ENCODE measurements around the gene PSENEN. TPM values are rescaled to one million over a fixed set of nuclear protein-coding genes. Genes with fewer than 3 reads are reported as not detected.
A peak's percentile ranks its signal among the peaks of the same experiment; 100 is the strongest.
"Not testable (repeated sequence)": the region's sequence is repeated elsewhere in the genome, so short reads cannot be mapped to it uniquely, and the experiment has no call there.

The PSENEN gene
- polyA plus RNA-seq, 3 donors = 37.2 to 57.2 (median 49.9) TPM

DNA sequence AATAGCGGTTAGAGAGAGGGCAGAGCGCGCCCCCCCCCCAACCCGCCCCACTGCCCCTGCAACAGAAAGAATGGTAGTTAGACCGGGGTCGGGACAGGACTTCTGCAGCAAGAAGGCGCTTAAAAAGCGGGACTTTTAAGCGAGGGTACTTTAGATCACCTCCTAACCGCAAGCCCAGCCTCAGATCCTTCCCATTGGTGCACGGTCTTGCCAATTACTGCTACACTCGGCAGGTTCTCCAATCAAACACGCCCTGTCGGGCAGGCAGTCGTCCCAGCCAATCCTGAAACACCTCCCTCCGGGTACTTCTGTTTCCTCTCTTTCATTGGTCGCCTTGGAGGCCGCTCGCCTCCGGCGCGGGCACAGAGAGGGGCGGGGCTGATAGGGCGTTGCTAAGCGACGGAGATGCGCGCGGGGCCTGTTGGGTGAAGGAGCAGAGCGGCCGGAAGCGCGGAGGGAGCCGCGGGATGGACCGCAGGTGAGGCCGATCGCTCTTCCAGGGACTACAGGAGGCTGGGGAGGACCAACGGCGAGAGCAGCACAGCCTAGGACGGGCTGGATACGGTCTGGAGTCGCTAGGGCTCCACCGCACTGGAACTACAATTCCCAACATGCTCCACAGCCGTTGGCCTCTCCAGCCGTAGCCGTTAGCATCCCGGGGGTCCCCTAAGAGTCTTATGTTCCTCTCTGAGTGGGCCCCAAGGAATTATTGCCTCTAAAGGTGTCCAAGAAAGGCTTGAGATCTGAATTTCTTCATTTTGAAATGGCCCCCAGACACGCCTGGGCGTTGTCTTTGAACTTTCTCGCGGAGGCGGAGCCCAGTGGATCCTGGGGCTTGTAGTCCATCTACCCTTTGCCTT, 12.5 kb downstream of the PSENEN start, which contains the start of gene PROSER3:
TSS of gene PROSER3 (plus strand) at position 428 of the 860 bp plus-strand sequence. CDS start at position 468, 40 bp downstream.
- peak within 1 kb of the TSS; percentile 94 for H3K27ac ChIP-seq (ENCODE audit: low read depth, low read length)
- WGBS, 3 donors = 0 to 1% (median 0%) methylated on average over 53 of the region's 53 CpGs

DNA sequence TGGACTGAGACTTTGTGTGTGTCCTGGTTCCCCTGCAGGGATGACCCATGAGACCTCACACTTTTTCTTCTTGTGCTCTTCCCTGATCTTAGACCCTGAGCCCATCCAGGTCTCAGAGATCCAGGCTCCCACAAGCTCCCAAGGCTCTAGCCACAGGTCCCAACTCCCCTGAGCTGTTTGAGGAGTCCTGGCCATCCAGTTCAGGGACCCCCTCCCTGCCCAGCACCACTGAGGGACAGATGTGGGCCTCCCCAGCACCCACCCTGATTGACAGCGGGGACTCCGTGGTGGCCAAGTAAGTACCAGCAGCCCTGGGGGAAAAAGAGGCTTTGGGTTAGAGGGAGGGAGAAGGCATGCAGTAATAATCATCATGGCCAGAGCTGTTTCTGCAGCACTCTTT, 14.2 kb downstream of the PSENEN start:
- H3K27ac ChIP-seq (ENCODE audit: low read depth, low read length) = no peak overlapping the region
- WGBS, 3 donors = 97% methylated on average over 2 of the region's 2 CpGs

DNA sequence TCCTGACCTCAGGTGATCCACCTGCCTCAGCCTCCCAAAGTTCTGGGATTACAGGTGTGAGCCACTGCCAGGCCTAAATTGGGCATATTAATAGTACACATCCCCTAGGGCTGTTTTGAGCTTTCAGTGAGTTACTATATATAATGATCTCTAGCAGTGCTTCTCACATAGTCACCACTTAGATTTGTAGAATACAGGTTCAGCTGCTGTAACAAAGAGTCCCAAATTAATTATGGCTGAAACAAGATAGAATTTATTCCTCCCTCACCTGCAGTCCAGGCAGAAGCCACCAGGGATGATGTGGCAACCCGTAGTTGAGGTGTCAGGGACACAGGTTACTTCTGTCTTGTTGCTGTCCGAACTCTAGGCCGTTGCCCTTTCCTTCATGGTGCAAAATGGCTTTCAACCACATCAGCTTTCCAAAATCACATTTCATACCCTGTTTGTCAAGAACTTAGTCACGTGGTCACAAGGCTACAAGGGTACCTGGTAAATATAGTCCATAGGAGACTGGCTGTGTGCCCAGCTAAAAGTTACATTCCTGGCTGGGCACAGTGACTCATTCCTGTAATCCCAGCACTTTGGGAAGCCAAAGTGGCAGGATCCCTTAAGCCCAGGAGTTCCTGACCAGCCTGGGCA, 15.4 kb downstream of the PSENEN start:
- no peak overlapping the region for H3K27ac ChIP-seq (ENCODE audit: low read depth, low read length)
- 90 to 98% (median 97%) methylated on average over 4 of the region's 4 CpGs for WGBS, 3 donors

DNA sequence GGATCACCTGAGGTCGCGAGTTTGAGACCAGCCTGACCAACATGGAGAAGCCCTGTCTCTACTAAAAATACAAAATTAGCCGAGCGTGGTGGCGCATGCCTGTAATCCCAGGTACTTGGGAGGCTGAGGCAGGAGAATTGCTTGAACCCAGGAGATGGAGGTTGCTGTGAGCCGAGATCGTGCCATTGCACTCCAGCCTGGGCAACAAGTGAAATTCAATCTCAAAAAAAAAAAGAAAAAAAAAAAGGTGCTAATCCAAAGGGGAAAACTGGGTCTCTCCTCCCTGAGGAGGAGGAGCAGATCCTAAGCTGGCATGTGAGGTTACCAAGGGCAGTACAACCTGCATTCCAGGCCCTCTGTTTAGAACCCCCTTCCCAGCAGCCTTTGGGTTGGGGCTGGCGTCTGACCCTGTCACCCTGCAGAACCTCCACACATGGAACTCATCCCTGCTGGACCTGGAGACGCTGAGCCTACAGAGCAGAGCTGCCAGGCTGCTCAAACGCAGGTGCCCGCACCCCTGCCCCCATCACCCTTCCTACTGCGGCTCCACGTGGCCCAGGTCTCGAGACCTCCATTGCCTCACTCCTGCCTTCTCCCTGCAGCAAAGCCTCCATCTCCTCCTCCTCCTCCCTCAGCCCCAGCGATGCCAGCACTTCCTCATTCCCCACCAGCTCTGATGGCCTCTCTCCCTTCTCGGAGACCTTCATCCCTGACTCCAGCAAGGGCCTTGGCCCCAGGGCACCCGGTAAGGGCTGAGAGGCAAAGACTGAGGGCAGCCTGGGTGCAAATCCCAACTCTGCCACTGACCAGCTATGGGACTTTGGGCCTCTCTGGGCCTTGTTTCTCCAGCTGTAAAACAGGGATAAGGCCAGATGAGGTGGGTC, 19.2 kb downstream of the PSENEN start:
- WGBS, 3 donors = 91 to 96% (median 95%) methylated on average over 17 of the region's 17 CpGs
- no peak overlapping the region for H3K27ac ChIP-seq (ENCODE audit: low read depth, low read length)

DNA sequence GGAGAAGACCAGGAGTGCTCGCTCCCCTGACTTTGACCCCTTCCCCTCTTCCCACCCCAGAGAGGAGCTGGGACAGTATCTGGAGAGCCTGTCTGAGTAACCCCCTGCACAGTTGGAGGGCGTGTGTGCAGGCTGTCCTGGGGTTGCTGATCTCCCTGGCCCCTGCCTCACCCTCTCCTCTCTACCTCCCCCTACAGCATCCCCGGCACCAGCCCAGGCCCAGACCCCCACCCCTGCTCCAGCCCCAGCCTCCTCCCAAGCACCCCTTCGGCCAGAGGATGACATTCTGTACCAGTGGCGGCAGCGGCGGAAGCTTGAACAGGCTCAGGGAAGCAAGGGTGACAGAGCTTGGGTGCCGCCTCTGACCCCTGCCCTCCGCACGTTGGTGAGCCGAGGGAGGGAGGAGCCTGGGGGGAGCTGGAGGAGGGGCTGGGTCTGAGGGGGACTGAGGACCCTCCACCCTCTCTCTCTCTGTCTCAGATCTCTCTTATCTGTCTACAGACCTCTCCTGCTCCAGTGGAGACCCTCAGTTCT, 21.2 kb downstream of the PSENEN start:
- H3K27ac ChIP-seq (ENCODE audit: low read depth, low read length) = no peak overlapping the region
- WGBS, 3 donors = 90 to 96% (median 92%) methylated on average over 10 to 11 of the region's 11 CpGs

DNA sequence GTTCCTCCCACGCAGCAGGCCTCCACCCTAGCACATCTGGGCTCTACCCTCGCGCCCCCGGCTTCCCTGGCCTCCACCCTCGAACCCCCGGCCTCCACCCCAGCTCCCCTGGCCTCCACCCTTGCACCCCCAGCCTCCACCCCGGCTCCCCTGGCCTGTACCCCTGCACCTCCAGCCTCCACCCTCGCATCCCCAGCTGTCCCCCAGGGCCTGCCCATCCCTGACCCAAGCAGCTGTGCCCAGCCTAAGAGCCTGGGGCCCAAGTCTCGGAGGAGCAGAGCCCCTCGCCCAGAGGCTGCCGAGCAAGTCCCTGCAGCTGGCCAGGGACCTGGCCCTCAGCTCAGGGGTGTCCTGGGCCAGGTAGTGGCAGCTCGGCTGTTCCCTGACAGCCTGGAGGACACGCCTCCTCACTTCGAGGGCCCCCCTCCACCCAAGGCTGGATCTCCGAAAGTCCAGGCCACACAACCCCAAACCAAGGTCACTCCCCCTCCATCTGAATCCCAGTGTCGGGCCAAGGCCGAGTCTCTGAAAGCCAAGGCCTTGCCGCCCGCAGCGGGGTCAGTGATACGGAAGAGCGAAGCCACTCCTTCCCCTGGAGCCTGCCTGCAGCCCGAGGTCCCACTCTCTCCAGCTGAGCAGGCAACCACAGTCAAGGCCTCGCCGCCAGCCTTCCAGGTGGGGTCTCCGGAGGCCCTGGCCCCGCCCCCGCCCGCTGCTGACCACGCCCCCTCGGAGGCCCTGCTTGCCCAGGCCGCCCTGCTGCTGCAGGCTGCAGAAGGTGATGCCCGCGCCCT, 22.0 kb downstream of the PSENEN start:
- WGBS, 3 donors = 45 to 77% (median 76%) methylated on average over 31 to 34 of the region's 34 CpGs
- H3K27ac ChIP-seq (ENCODE audit: low read depth, low read length) = no peak overlapping the region

DNA sequence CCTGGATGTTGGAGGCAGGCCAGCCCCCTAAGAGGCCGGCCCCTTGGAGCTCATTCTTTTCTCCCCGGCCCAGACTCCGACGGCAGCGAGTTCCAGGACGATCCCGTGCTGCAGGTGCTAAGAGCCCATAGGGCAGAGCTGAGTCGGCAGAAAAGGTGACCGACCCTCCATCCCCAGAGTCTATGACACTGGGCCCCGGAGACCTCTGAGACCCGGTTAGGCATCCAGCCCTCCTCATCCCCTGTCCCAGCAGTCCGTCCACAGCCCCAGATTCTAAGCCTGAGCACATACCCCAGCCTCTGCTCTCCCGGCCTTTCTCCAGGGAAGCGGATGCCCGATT, 22.6 kb downstream of the PSENEN start:
- H3K27ac ChIP-seq (ENCODE audit: low read depth, low read length) = no peak overlapping the region
- WGBS, 3 donors = 39 to 72% (median 69%) methylated on average over 15 of the region's 15 CpGs

DNA sequence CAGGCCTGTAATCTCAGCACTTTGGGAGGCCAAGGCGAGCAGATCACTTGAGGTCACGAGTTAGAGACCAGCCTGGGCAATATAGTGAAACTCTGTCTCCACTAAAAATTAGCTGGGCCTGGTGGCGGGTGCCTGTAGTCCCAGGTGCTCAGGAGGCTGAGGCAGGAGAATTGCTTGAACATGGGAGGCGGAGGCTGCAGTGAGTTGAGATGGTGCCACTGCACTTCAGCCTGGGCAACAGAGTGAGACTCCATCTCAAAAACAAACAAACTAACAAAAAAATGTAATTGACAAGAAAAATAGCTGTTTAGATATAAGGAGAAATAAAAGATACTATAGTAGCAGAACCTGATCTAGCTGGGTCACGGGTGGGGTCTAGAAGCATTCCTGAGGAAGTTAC, 26.9 kb downstream of the PSENEN start:
- WGBS, 3 donors = 91 to 94% (median 93%) methylated on average over 5 of the region's 5 CpGs
- H3K27ac ChIP-seq (ENCODE audit: low read depth, low read length) = not testable (repeated sequence)

DNA sequence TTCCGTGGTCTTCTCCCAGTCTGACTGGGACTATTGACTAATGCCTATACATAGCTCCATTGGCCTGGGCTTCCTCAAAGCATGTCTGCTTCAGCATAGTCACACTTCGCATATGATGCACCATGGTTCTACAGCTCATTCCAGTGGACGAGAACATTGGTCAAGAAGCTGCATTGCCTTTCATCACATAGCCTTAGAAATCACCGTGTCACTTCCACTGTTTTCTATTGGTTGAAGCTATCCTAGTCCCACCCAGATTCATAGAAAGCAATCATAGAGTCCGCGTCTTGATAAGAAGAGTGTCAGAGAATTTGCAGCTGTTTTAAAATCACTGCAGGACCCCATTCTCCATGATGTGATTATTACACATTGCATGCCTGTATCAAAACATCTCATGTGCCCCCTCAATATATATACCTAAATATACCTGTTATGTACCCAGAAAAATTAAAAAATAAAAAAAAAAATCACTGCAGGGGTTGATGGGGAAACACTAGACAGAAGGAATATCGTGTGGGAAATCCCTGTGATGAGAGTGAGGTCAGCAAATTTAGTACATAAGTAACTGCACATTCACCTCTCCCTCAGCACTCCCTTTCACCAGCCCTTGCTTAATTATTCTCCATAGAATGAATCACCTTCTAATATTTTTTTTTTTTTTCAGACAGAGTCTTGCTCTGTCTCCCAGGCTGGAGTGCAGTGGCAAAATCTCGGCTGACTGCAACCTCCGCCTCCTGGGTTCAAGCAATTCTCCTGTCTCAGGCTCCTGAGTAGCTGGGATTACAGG, 27.8 kb downstream of the PSENEN start:
- H3K27ac ChIP-seq (ENCODE audit: low read depth, low read length) = no peak overlapping the region
- WGBS, 3 donors = 55 to 57% (median 55%) methylated on average over 9 of the region's 9 CpGs

DNA sequence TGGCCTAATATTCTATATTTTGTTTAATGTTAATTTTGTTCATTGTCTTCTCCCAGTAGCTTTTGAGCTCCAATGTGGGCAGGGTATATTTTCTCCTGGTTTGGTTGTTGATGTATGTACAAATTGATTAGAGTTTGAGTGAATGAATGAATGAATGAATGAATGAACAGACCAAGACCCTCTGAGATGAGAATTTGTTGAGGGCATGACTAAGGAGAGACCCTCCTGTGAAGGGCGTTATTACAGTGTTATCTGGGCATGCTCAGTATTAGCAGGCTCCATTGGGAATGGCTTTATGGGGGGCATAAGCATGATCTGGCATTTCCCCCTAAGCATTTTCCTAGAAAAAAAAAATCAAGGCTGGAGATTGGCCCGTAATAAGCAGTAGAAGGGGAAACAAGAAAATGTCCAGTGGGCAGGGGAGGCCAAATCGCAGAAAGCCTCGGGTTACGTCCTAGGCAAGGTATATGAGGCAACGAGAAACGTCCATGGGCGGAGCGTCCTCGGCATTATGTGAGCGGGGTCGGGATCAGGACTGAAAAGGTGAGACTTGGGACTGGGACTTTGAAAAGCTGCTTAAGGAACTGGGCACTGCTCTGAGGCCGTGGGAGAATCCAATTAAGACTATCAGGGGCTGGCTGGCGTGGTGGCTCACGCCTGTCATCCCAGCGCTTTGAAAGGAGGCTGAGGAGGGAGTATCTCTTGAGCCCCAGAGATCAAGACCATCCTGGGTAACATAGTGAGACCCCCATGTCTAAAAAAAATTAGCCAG, 29.0 kb downstream of the PSENEN start:
- no peak overlapping the region for H3K27ac ChIP-seq (ENCODE audit: low read depth, low read length)
- 37 to 58% (median 43%) methylated on average over 16 of the region's 16 CpGs for WGBS, 3 donors

DNA sequence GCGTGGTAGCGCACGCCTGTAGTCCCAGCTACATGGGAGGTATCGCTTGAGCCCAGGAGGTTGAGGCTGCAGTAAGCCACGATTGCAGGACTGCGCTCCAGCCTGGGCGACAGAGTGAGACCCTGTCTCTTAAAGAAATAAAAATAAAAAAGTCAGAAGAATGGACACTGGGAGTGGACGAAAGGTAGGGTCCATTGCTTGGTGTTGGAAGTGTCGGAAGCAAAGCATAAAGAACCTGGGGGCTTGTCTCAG, 29.5 kb downstream of the PSENEN start:
- WGBS, 3 donors = 12 to 27% (median 16%) methylated on average over 9 of the region's 9 CpGs
- no peak overlapping the region for H3K27ac ChIP-seq (ENCODE audit: low read depth, low read length)

DNA sequence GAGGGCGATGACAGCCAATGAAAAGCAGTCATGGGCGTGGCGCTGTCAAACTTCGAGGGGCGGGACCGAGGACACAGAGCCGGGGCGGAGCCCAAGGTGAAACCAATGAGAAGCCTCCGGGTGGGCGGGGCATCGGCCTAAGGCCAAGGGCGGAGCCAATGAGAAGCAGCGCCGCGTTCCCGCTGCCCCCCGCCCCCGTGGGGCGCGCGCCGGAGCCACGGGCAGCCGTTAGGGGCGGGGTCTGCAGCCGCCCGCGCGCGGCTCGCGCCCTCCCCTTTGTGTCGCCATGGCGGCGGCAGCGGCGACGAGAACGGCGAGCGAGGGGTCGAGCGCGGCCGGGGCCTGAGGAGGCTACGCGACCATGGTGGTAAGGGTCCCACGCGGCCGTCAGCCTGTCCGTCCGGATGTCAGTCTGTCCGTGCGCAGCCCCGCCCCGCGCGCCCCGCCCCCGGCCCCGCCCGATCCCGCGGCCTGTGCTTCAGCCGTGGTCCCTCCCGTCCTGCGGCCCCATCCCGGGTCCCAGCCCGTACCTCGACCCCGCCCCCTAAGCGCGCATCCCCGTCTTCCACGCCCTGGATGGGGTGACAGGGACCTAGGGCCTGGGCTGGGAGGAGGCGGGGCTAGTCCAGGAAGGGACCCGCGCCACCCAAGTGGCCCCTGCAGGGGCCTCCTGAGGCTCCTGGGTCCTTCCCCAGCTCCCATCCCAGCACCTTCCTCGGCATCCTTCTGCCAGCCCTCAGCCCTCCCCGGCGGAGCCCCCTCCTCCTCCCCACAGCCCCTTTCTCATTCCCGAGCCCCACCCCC, 30.0 kb downstream of the PSENEN start, which contains the start of gene ARHGAP33:
TSS of gene ARHGAP33 (plus strand) at position 267 of the 804 bp plus-strand sequence. CDS start at position 362, 95 bp downstream.
- no peak within 1 kb of the TSS for H3K27ac ChIP-seq (ENCODE audit: low read depth, low read length)
- WGBS, 3 donors = 0 to 1% (median 1%) methylated on average over 47 to 82 of the region's 82 CpGs

DNA sequence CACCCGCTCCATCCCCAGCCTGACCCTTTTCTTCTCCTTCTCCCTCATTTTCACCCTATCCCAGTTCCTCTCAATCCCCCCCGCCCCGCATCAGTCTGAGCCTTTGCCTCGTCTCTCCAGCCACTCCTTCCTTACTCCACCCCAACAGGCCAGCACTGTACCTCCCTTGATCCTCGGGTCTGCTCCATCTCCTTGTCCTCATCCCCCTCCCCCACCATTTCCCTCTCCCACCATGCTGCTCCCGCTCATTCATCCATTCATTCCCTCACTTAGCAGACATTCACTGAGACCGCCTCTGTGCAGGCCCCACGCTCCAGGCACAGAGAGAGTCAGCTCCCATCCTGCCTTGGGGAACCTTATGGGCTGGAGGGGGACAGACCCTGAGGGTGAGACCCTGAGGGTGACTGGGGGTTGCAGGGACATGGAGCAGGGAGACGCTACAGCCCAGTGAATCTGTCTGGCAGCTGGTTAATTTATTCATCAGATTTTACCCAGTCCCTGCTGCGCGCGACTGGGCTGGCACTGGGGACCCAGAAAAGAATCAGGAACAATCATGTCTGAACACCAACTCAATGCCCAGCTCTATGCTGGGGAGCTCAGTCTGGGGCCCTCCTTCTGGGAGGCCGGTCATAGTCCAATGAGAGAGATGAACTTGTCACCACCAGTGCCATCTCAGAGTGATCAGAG, 30.8 kb downstream of the PSENEN start:
- H3K27ac ChIP-seq (ENCODE audit: low read depth, low read length) = no peak overlapping the region
- WGBS, 3 donors = 58 to 78% (median 62%) methylated on average over 12 to 13 of the region's 13 CpGs

DNA sequence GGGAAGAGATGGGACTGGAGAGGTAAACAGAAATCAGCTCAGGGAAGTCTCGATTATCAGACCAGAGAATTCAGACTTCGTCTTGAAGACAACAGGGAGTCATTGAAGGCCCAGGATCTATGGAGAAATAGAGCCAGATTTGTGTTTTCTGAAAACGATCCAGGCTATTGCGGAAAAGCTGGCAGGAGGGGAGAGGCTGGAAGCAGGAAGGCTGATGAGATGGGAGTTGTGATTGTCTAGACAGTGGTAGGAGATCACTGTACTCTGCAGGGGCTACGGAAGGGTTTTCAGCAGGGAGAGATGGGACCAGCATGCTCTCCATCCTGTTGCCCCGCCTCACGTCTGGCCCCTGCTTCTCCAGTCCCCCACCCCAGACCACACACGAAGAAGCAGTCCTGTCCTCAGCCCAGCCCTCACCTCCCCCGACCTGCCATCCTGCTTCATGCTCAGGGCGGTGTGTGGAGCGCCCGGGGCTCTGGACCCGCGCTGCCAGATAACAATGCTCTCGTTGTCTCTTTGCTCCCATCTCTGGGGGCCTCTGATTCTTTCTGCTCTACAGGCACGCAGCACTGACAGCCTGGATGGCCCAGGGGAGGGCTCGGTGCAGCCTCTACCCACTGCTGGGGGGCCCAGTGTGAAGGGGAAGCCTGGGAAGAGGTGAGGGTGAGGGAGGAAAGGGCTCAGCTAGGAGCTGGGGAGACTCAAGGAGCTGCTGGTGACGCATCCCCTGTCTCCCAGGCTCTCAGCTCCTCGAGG, 31.8 kb downstream of the PSENEN start:
- H3K27ac ChIP-seq (ENCODE audit: low read depth, low read length) = no peak overlapping the region
- WGBS, 3 donors = 70 to 81% (median 75%) methylated on average over 19 of the region's 19 CpGs

DNA sequence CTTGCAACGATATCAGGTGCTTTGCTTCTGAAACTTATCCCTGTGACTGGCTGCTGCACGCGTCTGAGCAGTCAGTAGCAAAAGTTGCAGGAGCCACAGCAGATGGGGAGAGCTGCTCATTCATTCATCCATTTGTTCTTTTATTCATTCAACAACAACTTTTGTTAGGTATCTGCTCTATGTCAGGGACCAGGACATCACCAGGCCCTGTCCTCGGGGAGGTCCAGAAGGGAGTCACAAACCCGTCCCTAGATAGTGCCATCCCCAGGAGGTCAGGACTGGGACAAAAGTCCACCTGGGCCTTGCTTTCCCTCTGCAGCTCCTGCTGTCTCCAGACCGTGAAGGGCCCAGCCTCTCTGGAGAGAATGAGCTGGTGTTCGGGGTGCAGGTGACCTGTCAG, 32.5 kb downstream of the PSENEN start:
- H3K27ac ChIP-seq (ENCODE audit: low read depth, low read length) = no peak overlapping the region
- 81 to 96% (median 86%) methylated on average over 7 of the region's 7 CpGs for WGBS, 3 donors
